H1 (cell line): ENCODE measurements around the gene EPB41L2.

Experiments
- CTCF ChIP-seq, 3 experiments: IDR thresholded peaks; 1 replicate in 2 of 3; 2 replicates in 1 of 3; pipeline versions ENCODE4 v1.5.1 to v1.6.1; 2011; ENCODE audit warnings: low read length in 3 of 3, mild to moderate bottlenecking in 3 of 3, inconsistent platforms in 2 of 3, low read depth in 1 of 3, moderate library complexity in 1 of 3; ENCODE audit not compliant: insufficient read depth in 1 of 3; ENCODE audit errors: control extremely low read depth in 1 of 3
- MAX ChIP-seq: IDR thresholded peaks from 2 replicates; pipeline ENCODE4 v1.6.1; 2012; ENCODE audit warnings: inconsistent platforms
- POLR2A ChIP-seq, 2 experiments: IDR thresholded peaks; 1 replicate in 1 of 2; 2 replicates in 1 of 2; pipeline ENCODE4 v1.6.1; 2011; ENCODE audit warnings: low read depth in 2 of 2, low read length in 2 of 2, mild to moderate bottlenecking in 2 of 2; ENCODE audit errors: control extremely low read depth in 1 of 2

- no peak for TF ChIP-seq MAX
- TF ChIP-seq CTCF (IDR thresholded peaks at IDR 0.05; ENCODE audit: control extremely low read depth in 1 of 3, insufficient read depth in 1 of 3, low read depth in 1 of 3, low read length in 3 of 3), result no peak
- no peak for TF ChIP-seq POLR2A (IDR thresholded peaks at IDR 0.05; ENCODE audit: control extremely low read depth in 1 of 2, low read depth in 2 of 2, low read length in 2 of 2)
Observed at GRCh38 chr6:131003488-131004386, 59.3 kb downstream of the EPB41L2 start.
